ENCODE measurements around the gene KRTAP1-5.

DNA sequence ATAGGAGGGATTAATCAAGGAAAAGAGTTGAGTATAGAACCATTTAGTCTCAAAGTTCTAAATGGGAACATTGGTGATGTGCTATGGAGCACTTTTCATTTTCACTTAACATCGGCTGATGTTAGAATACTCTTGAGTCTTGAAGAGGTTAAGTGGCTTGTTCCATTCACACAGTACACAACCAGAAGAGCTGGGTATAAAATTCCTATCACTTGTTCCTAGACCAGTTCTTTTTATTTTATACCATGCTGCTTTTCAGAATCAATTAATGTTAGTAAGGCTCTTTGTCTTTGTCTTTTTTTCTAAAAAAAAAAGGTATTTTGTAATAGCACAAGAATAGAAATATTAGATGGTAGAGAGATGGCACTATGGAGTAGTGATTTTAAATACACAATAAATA lies 15.9 kb upstream of the KRTAP1-5 start:
- TF ChIP-seq, protein P1, sequence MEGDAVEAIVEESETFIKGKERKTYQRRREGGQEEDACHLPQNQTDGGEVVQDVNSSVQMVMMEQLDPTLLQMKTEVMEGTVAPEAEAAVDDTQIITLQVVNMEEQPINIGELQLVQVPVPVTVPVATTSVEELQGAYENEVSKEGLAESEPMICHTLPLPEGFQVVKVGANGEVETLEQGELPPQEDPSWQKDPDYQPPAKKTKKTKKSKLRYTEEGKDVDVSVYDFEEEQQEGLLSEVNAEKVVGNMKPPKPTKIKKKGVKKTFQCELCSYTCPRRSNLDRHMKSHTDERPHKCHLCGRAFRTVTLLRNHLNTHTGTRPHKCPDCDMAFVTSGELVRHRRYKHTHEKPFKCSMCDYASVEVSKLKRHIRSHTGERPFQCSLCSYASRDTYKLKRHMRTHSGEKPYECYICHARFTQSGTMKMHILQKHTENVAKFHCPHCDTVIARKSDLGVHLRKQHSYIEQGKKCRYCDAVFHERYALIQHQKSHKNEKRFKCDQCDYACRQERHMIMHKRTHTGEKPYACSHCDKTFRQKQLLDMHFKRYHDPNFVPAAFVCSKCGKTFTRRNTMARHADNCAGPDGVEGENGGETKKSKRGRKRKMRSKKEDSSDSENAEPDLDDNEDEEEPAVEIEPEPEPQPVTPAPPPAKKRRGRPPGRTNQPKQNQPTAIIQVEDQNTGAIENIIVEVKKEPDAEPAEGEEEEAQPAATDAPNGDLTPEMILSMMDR (IDR thresholded peaks at IDR 0.05), result no peak
- no peak for TF ChIP-seq POLR2A (IDR thresholded peaks at IDR 0.05)
